ENCODE measurements around the gene RHBDF2.

- TF ChIP-seq YY1 (IDR thresholded peaks at IDR 0.05; ENCODE audit: insufficient read depth, insufficient read length): no peak
- TF ChIP-seq ZNF274 (IDR thresholded peaks at IDR 0.05; ENCODE audit: low read depth, low read length): no peak
- no peak for TF ChIP-seq SUZ12 (IDR thresholded peaks at IDR 0.05; ENCODE audit: extremely low read depth, insufficient read depth, insufficient read length)
These were observed 36.0 kb upstream of the RHBDF2 start for GRCh38 chr17:76537288-76537577.
